Hepatocyte (in vitro differentiated cells): ENCODE results near the gene ZSCAN10. TPM values are rescaled to one million over a fixed set of nuclear protein-coding genes. Genes with fewer than 3 reads are reported as not detected.

Experiments used
- DNase-seq: peaks from one replicate; pipeline ENCODE4 v3.0.0-alpha.2; 2016; ENCODE audit warnings: low spot score
- H2AFZ ChIP-seq: fragments of 200-600 bp; sonication (generic); 2 replicates; pipeline ENCODE4 v1.6.0; 2016; ENCODE audit warnings: antibody characterized with exemption, mild to moderate bottlenecking
- H3K27ac ChIP-seq: fragments of 200-600 bp; sonication (generic); 2 replicates; pipeline ENCODE4 v1.5.1; 2016; ENCODE audit warnings: mild to moderate bottlenecking
- H3K27me3 ChIP-seq: fragments of 200-600 bp; sonication (generic); 2 replicates; pipeline ENCODE4 v1.6.1; 2016
- H3K36me3 ChIP-seq: fragments of 200-600 bp; sonication (generic); replicated peaks from 2 replicates; pipeline ENCODE4 v1.5.1; 2016; ENCODE audit warnings: low read depth; ENCODE audit not compliant: insufficient read depth
- H3K4me1 ChIP-seq: fragments of 200-600 bp; sonication (generic); 2 replicates; pipeline ENCODE4 v1.5.1; 2016; ENCODE audit warnings: mild to moderate bottlenecking, moderate library complexity; ENCODE audit not compliant: insufficient read depth
- H3K4me2 ChIP-seq: fragments of 200-600 bp; sonication (generic); 2 replicates; pipeline ENCODE4 v1.6.0; 2016
- H3K4me3 ChIP-seq: fragments of 200-600 bp; sonication (generic); 2 replicates; pipeline ENCODE4 v1.5.1; 2016; ENCODE audit warnings: mild to moderate bottlenecking
- H3K79me2 ChIP-seq: fragments of 200-600 bp; sonication (generic); 2 replicates; pipeline ENCODE4 v1.6.0; 2017; ENCODE audit warnings: mild to moderate bottlenecking
- H3K9me2 ChIP-seq: fragments of 200-600 bp; sonication (generic); replicated peaks from 2 replicates; pipeline ENCODE4 v1.6.0; 2017; ENCODE audit warnings: mild to moderate bottlenecking; ENCODE audit not compliant: insufficient read depth
- H3K9me3 ChIP-seq: fragments of 200-600 bp; sonication (generic); 2 replicates; pipeline ENCODE4 v1.5.1; 2016; ENCODE audit warnings: low read depth, mild to moderate bottlenecking
- H4K20me1 ChIP-seq: fragments of 200-600 bp; sonication (generic); 2 replicates; pipeline ENCODE4 v1.6.0; 2016; ENCODE audit warnings: mild to moderate bottlenecking; ENCODE audit not compliant: insufficient read depth, poor library complexity, severe bottlenecking
- CTCF ChIP-seq: fragments of 200-600 bp; sonication (generic); IDR thresholded peaks from 2 replicates; pipeline ENCODE4 v1.5.1; 2016; ENCODE audit warnings: antibody characterized with exemption, mild to moderate bottlenecking; ENCODE audit not compliant: poor library complexity
- EZH2 ChIP-seq: fragments of 200-600 bp; sonication (generic); IDR thresholded peaks from 2 replicates; pipeline ENCODE4 v1.6.1; 2016; ENCODE audit warnings: antibody characterized with exemption, mild to moderate bottlenecking, borderline replicate concordance
- EZH2phosphoT487 ChIP-seq: fragments of 200-600 bp; sonication (generic); IDR thresholded peaks from one replicate; pipeline ENCODE4 v1.6.1; 2018; ENCODE audit warnings: antibody characterized with exemption, mild to moderate bottlenecking, low read depth, moderate library complexity; ENCODE audit not compliant: unreplicated experiment, severe bottlenecking
- WGBS: methylation state at CpG from one replicate; pipeline ENCODE4 v1.1.6; 2016; ENCODE audit warnings: low lambda C conversion rate; ENCODE audit errors: missing lambda C conversion rate; 5-methylcytosine and 5-hydroxymethylcytosine counted together
- polyA plus RNA-seq: library from polyadenylated mRNA; unstranded; fragments of >200 nt; fragmentation: Nextera tagmentation; extraction: Ambion mirVana; gene quantifications from 2 replicates; pipeline ENCODE4 v1.2.1, GENCODE V29; 2016
- total RNA-seq: library from RNA; depleted of rRNA; stranded (reverse); fragments of >200 nt; gene quantifications from 2 replicates; pipeline ENCODE4 v1.2.3, GENCODE V29; 2014

The ZSCAN10 gene
- total and polyA plus RNA-seq, 2 experiments from 2014 or later = not detected

GRCh38 chr16:3118846-3119245, 19.8 kb upstream of the ZSCAN10 start:
- H3K4me3 ChIP-seq = no peak overlapping the region
- H3K4me2 ChIP-seq = no peak overlapping the region
- H3K9me2 ChIP-seq = no peaks in the 10 kb centered on the region
- no peak overlapping the region for H2AFZ ChIP-seq
- no peak for DNase-seq
- H3K9me3 ChIP-seq = no peaks in the 10 kb centered on the region
- peaks cover 7% of the 10 kb centered on the region for H3K79me2 ChIP-seq
- H3K36me3 ChIP-seq = no peaks in the 10 kb centered on the region
- TF ChIP-seq EZH2phosphoT487 (no peak), CTCF (no peak), EZH2 (no peak)
- no peaks in the 10 kb centered on the region for H4K20me1 ChIP-seq
- no peaks in the 10 kb centered on the region for H3K27me3 ChIP-seq
- H3K4me1 ChIP-seq = peaks cover 4% of the 10 kb centered on the region
- WGBS = 97% methylated on average over 20 of the region's 20 CpGs
- no peak overlapping the region for H3K27ac ChIP-seq

GRCh38 chr16:3118204-3118790, 19.2 kb upstream of the ZSCAN10 start:
- no peaks in the 10 kb centered on the region for H3K9me3 ChIP-seq
- WGBS = 95% methylated on average over 16 of the region's 16 CpGs
- H3K36me3 ChIP-seq = no peaks in the 10 kb centered on the region
- H3K4me1 ChIP-seq = peaks cover 4% of the 10 kb centered on the region
- TF ChIP-seq CTCF = no peak
- no peak for TF ChIP-seq EZH2
- TF ChIP-seq EZH2phosphoT487 = no peak
- no peak overlapping the region for H3K4me2 ChIP-seq
- no peaks in the 10 kb centered on the region for H3K9me2 ChIP-seq
- H2AFZ ChIP-seq = no peak overlapping the region
- DNase-seq = no peak
- H3K79me2 ChIP-seq = peaks cover 10% of the 10 kb centered on the region
- no peaks in the 10 kb centered on the region for H3K27me3 ChIP-seq
- no peak overlapping the region for H3K27ac ChIP-seq
- H4K20me1 ChIP-seq = no peaks in the 10 kb centered on the region
- no peak overlapping the region for H3K4me3 ChIP-seq

GRCh38 chr16:3115561-3115960, 16.5 kb upstream of the ZSCAN10 start:
- 91% methylated on average over 13 of the region's 14 CpGs for WGBS
- H3K4me1 ChIP-seq = peaks cover 10% of the 10 kb centered on the region
- no peak overlapping the region for H3K4me2 ChIP-seq
- DNase-seq = no peak
- TF ChIP-seq CTCF (no peak), EZH2 (no peak), EZH2phosphoT487 (no peak)
- H4K20me1 ChIP-seq = no peaks in the 10 kb centered on the region
- H3K27me3 ChIP-seq = no peaks in the 10 kb centered on the region
- no peak overlapping the region for H3K4me3 ChIP-seq
- H3K9me3 ChIP-seq = no peaks in the 10 kb centered on the region
- no peaks in the 10 kb centered on the region for H3K36me3 ChIP-seq
- H3K79me2 ChIP-seq = peaks cover 25% of the 10 kb centered on the region
- no peak overlapping the region for H2AFZ ChIP-seq
- H3K9me2 ChIP-seq = no peaks in the 10 kb centered on the region
- H3K27ac ChIP-seq = no peak overlapping the region

- no peak overlapping the region for H2AFZ ChIP-seq
- 96% methylated on average over 12 of the region's 12 CpGs for WGBS
- no peak overlapping the region for H3K4me2 ChIP-seq
- DNase-seq = no peak
- H3K4me3 ChIP-seq = no peak overlapping the region
- H3K4me1 ChIP-seq = peaks cover 10% of the 10 kb centered on the region
- no peak overlapping the region for H3K27ac ChIP-seq
- H4K20me1 ChIP-seq = no peaks in the 10 kb centered on the region
- H3K9me2 ChIP-seq = no peaks in the 10 kb centered on the region
- no peaks in the 10 kb centered on the region for H3K9me3 ChIP-seq
- TF ChIP-seq EZH2phosphoT487 (no peak), CTCF (no peak), EZH2 (no peak)
- no peaks in the 10 kb centered on the region for H3K36me3 ChIP-seq
- H3K79me2 ChIP-seq = peaks cover 25% of the 10 kb centered on the region
- H3K27me3 ChIP-seq = no peaks in the 10 kb centered on the region
These were observed 15.9 kb upstream of the ZSCAN10 start for GRCh38 chr16:3115003-3115402.
